Parathyroid adenoma (tissue), 2 donors: ENCODE measurements around the gene FBXO42.

Source experiments
- H2AFZ ChIP-seq: fragments of 300-600 bp; sonication (generic); one replicate; pipeline ENCODE4 v1.7.0; 2017; ENCODE audit warnings: antibody characterized with exemption, mild to moderate bottlenecking
- H3K27ac ChIP-seq: fragments of 300-600 bp; sonication (generic); one replicate; pipeline ENCODE4 v1.7.0; 2017
- H3K27me3 ChIP-seq: fragments of 300-600 bp; sonication (generic); one replicate; pipeline ENCODE4 v1.7.0; 2017; ENCODE audit warnings: low read length; ENCODE audit not compliant: control insufficient read depth, insufficient read depth
- H3K36me3 ChIP-seq: fragments of 300-600 bp; sonication (generic); one replicate; pipeline ENCODE4 v1.7.0; 2017; ENCODE audit warnings: low read length; ENCODE audit not compliant: control insufficient read depth, insufficient read depth
- H3K4me1 ChIP-seq: fragments of 300-600 bp; sonication (generic); one replicate; pipeline ENCODE4 v1.7.0; 2017; ENCODE audit warnings: control low read depth
- H3K4me2 ChIP-seq: fragments of 300-600 bp; sonication (generic); one replicate; pipeline ENCODE4 v1.7.0; 2017; ENCODE audit warnings: low read length
- H3K4me3 ChIP-seq: fragments of 300-600 bp; sonication (generic); one replicate; pipeline ENCODE4 v1.7.0; 2017; ENCODE audit warnings: low read depth, low read length
- H3K79me2 ChIP-seq: fragments of 300-600 bp; sonication (generic); one replicate; pipeline ENCODE4 v1.7.0; 2017; ENCODE audit warnings: control low read depth
- H3K9ac ChIP-seq: fragments of 300-600 bp; sonication (generic); one replicate; pipeline ENCODE4 v1.7.0; 2017; ENCODE audit warnings: mild to moderate bottlenecking
- H3K9me3 ChIP-seq: fragments of 300-600 bp; sonication (generic); one replicate; pipeline ENCODE4 v1.7.0; 2017; ENCODE audit warnings: low read length; ENCODE audit not compliant: control insufficient read depth
- CTCF ChIP-seq: fragments of 300-600 bp; sonication (generic); IDR thresholded peaks from one replicate; pipeline ENCODE4 v1.7.0; 2017; ENCODE audit warnings: antibody characterized with exemption, mild to moderate bottlenecking
- donor health status: primary hyperparathyroidism.

FBXO42 gene

GRCh38 chr1:16253332-16253922 is 98.9 kb downstream of the FBXO42 start:
- H3K27me3 ChIP-seq = no peaks in the 10 kb centered on the region
- no peak overlapping the region for H3K27ac ChIP-seq
- no peak overlapping the region for H2AFZ ChIP-seq
- H3K4me2 ChIP-seq = no peak overlapping the region
- no peaks in the 10 kb centered on the region for H3K79me2 ChIP-seq
- no peak for TF ChIP-seq CTCF
- peaks cover 7% of the 10 kb centered on the region for H3K4me1 ChIP-seq
- H3K9me3 ChIP-seq = no peaks in the 10 kb centered on the region
- no peak overlapping the region for H3K4me3 ChIP-seq
- no peak overlapping the region for H3K9ac ChIP-seq
- no peaks in the 10 kb centered on the region for H3K36me3 ChIP-seq

GRCh38 chr1:16252912-16253311 is 99.4 kb downstream of the FBXO42 start:
- H3K4me2 ChIP-seq = no peak overlapping the region
- no peak overlapping the region for H3K9ac ChIP-seq
- H3K9me3 ChIP-seq = no peaks in the 10 kb centered on the region
- no peaks in the 10 kb centered on the region for H3K27me3 ChIP-seq
- no peak for TF ChIP-seq CTCF
- H3K4me3 ChIP-seq = no peak overlapping the region
- H2AFZ ChIP-seq = no peak overlapping the region
- no peaks in the 10 kb centered on the region for H3K79me2 ChIP-seq
- peaks cover 7% of the 10 kb centered on the region for H3K4me1 ChIP-seq
- H3K36me3 ChIP-seq = no peaks in the 10 kb centered on the region
- no peak overlapping the region for H3K27ac ChIP-seq

GRCh38 chr1:16251381-16251780 is 100.9 kb downstream of the FBXO42 start:
- H3K27ac ChIP-seq = no peak overlapping the region
- H3K79me2 ChIP-seq = no peaks in the 10 kb centered on the region
- no peak overlapping the region for H2AFZ ChIP-seq

GRCh38 chr1:16250524-16251251 is 101.6 kb downstream of the FBXO42 start:
- Histone ChIP-seq H2AFZ (no peak overlapping the region), H3K27me3 (no peaks in the 10 kb centered on the region), H3K79me2 (no peaks in the 10 kb centered on the region), H3K9me3 (no peaks in the 10 kb centered on the region), H3K36me3 (no peaks in the 10 kb centered on the region), H3K27ac (no peak overlapping the region), H3K4me2 (no peak overlapping the region), H3K4me3 (no peak overlapping the region), H3K4me1 (peaks cover 7% of the 10 kb centered on the region), H3K9ac (no peak overlapping the region)
- no peak for TF ChIP-seq CTCF

More at GRCh38 chr1:16251381-16251780, 100.9 kb downstream of the FBXO42 start:
- H3K9ac ChIP-seq = no peak overlapping the region
- no peaks in the 10 kb centered on the region for H3K9me3 ChIP-seq
- H3K4me3 ChIP-seq = no peak overlapping the region
- H3K4me1 ChIP-seq = peaks cover 7% of the 10 kb centered on the region
- H3K4me2 ChIP-seq = no peak overlapping the region
- H3K36me3 ChIP-seq = no peaks in the 10 kb centered on the region
- no peaks in the 10 kb centered on the region for H3K27me3 ChIP-seq
- TF ChIP-seq CTCF = no peak
